Gastroesophageal sphincter (tissue), 4 donors: Measurements from ENCODE around the gene YY1. TPM values are rescaled to one million over a fixed set of nuclear protein-coding genes. Genes with fewer than 3 reads are reported as not detected.
A peak's percentile ranks its signal among the peaks of the same experiment; 100 is the strongest.

ENCODE experiments used
- ATAC-seq: fragments of 150-250 bp; one replicate; pipeline ENCODE4 v1.9.1; 2016; ENCODE audit warnings: mild to moderate bottlenecking, moderate library complexity
- H3K27ac ChIP-seq, 4 donors: fragments of 200-600 bp; sonication (generic) in 3 of 4; 1 replicate in 3 of 4; 2 replicates in 1 of 4; pipeline ENCODE4 v1.5.1; 2016 to 2019
- H3K27me3 ChIP-seq: fragments of 200-600 bp; sonication (generic); one replicate; pipeline ENCODE4 v1.5.1; 2019
- H3K36me3 ChIP-seq, 2 donors: fragments of 200-600 bp; sonication (generic); one replicate each; pipeline ENCODE4 v1.5.1; 2019; ENCODE audit warnings: control low read depth in 1 of 2
- H3K4me1 ChIP-seq, 3 donors: fragments of 200-600 bp; sonication (generic); 1 replicate in 2 of 3; 2 replicates in 1 of 3; pipeline ENCODE4 v1.5.1; 2016 to 2019; ENCODE audit warnings: control low read depth in 2 of 3
- H3K4me3 ChIP-seq, 2 donors: fragments of 200-600 bp; sonication (generic); one replicate each; pipeline ENCODE4 v1.5.1; 2019; ENCODE audit warnings: mild to moderate bottlenecking in 1 of 2, moderate library complexity in 1 of 2
- H3K9me3 ChIP-seq, 3 donors: fragments of 200-600 bp; sonication (generic); one replicate each; pipeline ENCODE4 v1.5.1; 2017 to 2019; ENCODE audit warnings: control low read depth in 2 of 3
- EP300 ChIP-seq: sonication (generic); formaldehyde crosslinking; IDR thresholded peaks from one replicate; pipeline ENCODE4 v1.6.1; 2017; ENCODE audit warnings: antibody characterized with exemption, mild to moderate bottlenecking
- POLR2A ChIP-seq, 2 donors: fragments of 450-650 bp; IDR thresholded peaks; one replicate each; pipeline ENCODE4 v1.6.1; 2017; ENCODE audit warnings: antibody characterized with exemption in 2 of 2, mild to moderate bottlenecking in 2 of 2, moderate library complexity in 1 of 2
- POLR2AphosphoS5 ChIP-seq: sonication (generic); formaldehyde crosslinking; IDR thresholded peaks from one replicate; pipeline ENCODE4 v1.6.1; 2017; ENCODE audit warnings: antibody characterized with exemption
- WGBS, 2 donors: methylation state at CpG; one replicate each; pipeline ENCODE4 v1.1.5; 2018; ENCODE audit warnings: low coverage in 1 of 2; 5-methylcytosine and 5-hydroxymethylcytosine counted together
- total RNA-seq, 4 donors: library from RNA; depleted of rRNA; stranded (reverse); fragments of >200 nt; gene quantifications; one replicate each; pipeline ENCODE4 v1.1.0, GENCODE V29; 2016
- TF ChIP-seq, protein P1 (sequence below), 4 experiments: fragments of 200-600 bp in 2 of 4; fragments of 450-650 bp in 2 of 4; sonication (generic) in 1 of 4; IDR thresholded peaks; one replicate each; pipeline ENCODE4 v1.5.1; 2017 to 2019; ENCODE audit warnings: antibody characterized with exemption in 4 of 4, mild to moderate bottlenecking in 2 of 4, moderate library complexity in 2 of 4

YY1 gene
- total RNA-seq, 4 donors from 2014 or later = 55.1 to 76.3 (median 62.5) TPM

GRCh38 chr14:100213956-100214769, 24.8 kb upstream of the YY1 start:
- no peaks in the 10 kb centered on the region for H3K9me3 ChIP-seq
- peak overlapping the region; percentile 86 to 98 (median 98) for H3K27ac ChIP-seq
- H3K27me3 ChIP-seq = no peaks in the 10 kb centered on the region
- H3K4me3 ChIP-seq = peak overlapping the region; percentile 76 to 96
- peak; percentile 84 for TF ChIP-seq POLR2AphosphoS5
- TF ChIP-seq, protein P1, sequence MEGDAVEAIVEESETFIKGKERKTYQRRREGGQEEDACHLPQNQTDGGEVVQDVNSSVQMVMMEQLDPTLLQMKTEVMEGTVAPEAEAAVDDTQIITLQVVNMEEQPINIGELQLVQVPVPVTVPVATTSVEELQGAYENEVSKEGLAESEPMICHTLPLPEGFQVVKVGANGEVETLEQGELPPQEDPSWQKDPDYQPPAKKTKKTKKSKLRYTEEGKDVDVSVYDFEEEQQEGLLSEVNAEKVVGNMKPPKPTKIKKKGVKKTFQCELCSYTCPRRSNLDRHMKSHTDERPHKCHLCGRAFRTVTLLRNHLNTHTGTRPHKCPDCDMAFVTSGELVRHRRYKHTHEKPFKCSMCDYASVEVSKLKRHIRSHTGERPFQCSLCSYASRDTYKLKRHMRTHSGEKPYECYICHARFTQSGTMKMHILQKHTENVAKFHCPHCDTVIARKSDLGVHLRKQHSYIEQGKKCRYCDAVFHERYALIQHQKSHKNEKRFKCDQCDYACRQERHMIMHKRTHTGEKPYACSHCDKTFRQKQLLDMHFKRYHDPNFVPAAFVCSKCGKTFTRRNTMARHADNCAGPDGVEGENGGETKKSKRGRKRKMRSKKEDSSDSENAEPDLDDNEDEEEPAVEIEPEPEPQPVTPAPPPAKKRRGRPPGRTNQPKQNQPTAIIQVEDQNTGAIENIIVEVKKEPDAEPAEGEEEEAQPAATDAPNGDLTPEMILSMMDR (IDR thresholded peaks at IDR 0.05) = no peak
- TF ChIP-seq POLR2A (IDR thresholded peaks at IDR 0.05) = peak; percentile 71 to 82
- no peak for TF ChIP-seq EP300
- H3K36me3 ChIP-seq = no peaks in the 10 kb centered on the region
- H3K4me1 ChIP-seq = peaks cover 0 to 21% (median 6%) of the 10 kb centered on the region in 3 donors
- peak; percentile 96 for ATAC-seq
- WGBS, 2 donors = no CpG with 5 or more reads among the region's 90 CpGs

- H3K4me1 ChIP-seq = peaks cover 0 to 21% (median 6%) of the 10 kb centered on the region in 3 donors
- H3K36me3 ChIP-seq = no peaks in the 10 kb centered on the region
- peak overlapping the region; percentile 86 to 98 (median 98) for H3K27ac ChIP-seq
- TF ChIP-seq POLR2AphosphoS5 = no peak
- TF ChIP-seq POLR2A (IDR thresholded peaks at IDR 0.05) = no peak
- TF ChIP-seq EP300 = no peak
- TF ChIP-seq, protein P1 (IDR thresholded peaks at IDR 0.05) = no peak
- no peak for ATAC-seq
- H3K4me3 ChIP-seq = peak overlapping the region; percentile 76 to 96
- no peaks in the 10 kb centered on the region for H3K27me3 ChIP-seq
- WGBS, 2 donors = 70 to 75% methylated on average over 2 to 3 of the region's 12 CpGs
- no peaks in the 10 kb centered on the region for H3K9me3 ChIP-seq
Measured at GRCh38 chr14:100214770-100215083, 24.2 kb upstream of the YY1 start.

DNA sequence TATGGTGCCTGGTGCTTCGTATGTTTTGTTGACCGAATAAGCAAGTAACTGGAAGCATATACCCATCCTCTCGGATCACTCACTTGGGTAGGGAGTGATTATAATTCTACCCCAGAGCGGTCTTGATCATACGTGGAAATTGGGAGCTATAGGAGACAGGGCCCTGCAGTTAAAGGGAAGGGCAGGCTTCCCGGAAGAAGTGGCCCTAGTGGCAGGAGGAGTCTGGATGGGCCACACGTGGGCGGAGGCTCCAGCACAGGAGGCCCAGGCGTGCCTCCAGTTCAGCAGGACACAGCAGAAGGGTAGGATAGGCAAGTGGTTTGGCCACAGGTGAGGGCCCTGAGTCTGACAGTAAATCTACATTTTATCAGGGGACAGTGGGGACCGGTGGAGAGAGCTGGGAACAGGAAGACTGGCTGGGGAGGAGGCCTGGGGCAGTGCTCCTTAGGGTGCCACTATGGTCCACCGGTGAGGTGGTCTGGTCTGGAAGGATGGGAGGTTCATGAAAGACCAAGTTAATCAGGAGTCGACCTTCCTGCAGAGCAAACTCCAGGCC, 23.5 kb upstream of the YY1 start:
- H3K36me3 ChIP-seq = no peaks in the 10 kb centered on the region
- 92% methylated on average over 9 of the region's 12 CpGs; no CpG with 5 or more reads in 1 of the 2 donors for WGBS, 2 donors
- H3K27ac ChIP-seq = peak overlapping the region in 3 of 4 donors; percentile 98
- no peak for ATAC-seq
- no peak overlapping the region for H3K4me3 ChIP-seq
- H3K27me3 ChIP-seq = no peaks in the 10 kb centered on the region
- TF ChIP-seq POLR2A (IDR thresholded peaks at IDR 0.05) (no peak), POLR2AphosphoS5 (no peak), EP300 (no peak)
- TF ChIP-seq, protein P1 (IDR thresholded peaks at IDR 0.05) = no peak
- H3K4me1 ChIP-seq = peaks cover 0 to 21% (median 6%) of the 10 kb centered on the region in 3 donors
- H3K9me3 ChIP-seq = no peaks in the 10 kb centered on the region

DNA sequence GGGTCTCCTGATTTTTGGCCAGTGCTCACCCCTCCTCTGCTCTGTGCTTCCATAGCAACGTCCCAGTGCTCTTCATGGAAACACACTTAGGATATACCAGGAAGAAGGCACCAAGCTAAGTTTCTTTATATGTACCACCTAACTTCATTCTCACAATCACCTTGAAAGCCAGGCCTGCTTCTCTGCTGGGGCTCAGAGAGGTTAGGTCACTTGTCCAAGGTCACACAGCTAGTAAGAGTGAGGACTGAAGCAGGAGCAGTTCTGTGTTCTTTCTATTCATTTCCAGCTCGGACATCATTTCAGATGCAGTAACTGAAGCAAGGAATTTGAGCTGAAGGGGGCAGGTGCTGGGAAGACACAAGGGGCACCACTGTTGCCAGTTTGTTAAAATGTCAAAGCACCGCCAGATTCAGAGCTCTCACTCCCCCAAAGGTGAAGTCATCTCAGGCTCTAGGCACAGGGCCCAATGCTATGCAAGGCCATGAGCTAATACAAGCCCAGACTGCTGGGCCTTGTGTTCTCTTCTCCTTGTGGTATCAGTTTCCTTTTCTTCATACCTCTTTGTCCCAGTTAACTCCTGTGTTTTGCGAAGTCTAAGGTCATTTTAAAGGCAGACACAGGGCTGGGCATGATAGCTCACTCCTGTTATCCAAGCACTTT, 19.7 kb upstream of the YY1 start:
- Histone ChIP-seq H3K27ac (no peak overlapping the region), H3K4me3 (no peak overlapping the region), H3K36me3 (no peaks in the 10 kb centered on the region), H3K9me3 (no peaks in the 10 kb centered on the region), H3K27me3 (no peaks in the 10 kb centered on the region), H3K4me1 (peaks cover 0 to 45% (median 11%) of the 10 kb centered on the region in 3 donors)
- 90 to 100% methylated on average over 3 to 4 of the region's 4 CpGs for WGBS, 2 donors
- no peak for TF ChIP-seq POLR2A (IDR thresholded peaks at IDR 0.05)
- TF ChIP-seq, protein P1 (IDR thresholded peaks at IDR 0.05) = no peak
- TF ChIP-seq EP300 = no peak
- TF ChIP-seq POLR2AphosphoS5 = no peak
- no peak for ATAC-seq
